ENCODE data around the gene LRCH4. TPM values are rescaled to one million over a fixed set of nuclear protein-coding genes. Genes with fewer than 3 reads are reported as not detected.
A peak's percentile ranks its signal among the peaks of the same experiment; 100 is the strongest.

LRCH4 gene, protein sequence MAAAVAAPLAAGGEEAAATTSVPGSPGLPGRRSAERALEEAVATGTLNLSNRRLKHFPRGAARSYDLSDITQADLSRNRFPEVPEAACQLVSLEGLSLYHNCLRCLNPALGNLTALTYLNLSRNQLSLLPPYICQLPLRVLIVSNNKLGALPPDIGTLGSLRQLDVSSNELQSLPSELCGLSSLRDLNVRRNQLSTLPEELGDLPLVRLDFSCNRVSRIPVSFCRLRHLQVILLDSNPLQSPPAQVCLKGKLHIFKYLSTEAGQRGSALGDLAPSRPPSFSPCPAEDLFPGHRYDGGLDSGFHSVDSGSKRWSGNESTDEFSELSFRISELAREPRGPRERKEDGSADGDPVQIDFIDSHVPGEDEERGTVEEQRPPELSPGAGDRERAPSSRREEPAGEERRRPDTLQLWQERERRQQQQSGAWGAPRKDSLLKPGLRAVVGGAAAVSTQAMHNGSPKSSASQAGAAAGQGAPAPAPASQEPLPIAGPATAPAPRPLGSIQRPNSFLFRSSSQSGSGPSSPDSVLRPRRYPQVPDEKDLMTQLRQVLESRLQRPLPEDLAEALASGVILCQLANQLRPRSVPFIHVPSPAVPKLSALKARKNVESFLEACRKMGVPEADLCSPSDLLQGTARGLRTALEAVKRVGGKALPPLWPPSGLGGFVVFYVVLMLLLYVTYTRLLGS
- 7.3 and 9.6 TPM in 2 replicates for total RNA-seq

DNA sequence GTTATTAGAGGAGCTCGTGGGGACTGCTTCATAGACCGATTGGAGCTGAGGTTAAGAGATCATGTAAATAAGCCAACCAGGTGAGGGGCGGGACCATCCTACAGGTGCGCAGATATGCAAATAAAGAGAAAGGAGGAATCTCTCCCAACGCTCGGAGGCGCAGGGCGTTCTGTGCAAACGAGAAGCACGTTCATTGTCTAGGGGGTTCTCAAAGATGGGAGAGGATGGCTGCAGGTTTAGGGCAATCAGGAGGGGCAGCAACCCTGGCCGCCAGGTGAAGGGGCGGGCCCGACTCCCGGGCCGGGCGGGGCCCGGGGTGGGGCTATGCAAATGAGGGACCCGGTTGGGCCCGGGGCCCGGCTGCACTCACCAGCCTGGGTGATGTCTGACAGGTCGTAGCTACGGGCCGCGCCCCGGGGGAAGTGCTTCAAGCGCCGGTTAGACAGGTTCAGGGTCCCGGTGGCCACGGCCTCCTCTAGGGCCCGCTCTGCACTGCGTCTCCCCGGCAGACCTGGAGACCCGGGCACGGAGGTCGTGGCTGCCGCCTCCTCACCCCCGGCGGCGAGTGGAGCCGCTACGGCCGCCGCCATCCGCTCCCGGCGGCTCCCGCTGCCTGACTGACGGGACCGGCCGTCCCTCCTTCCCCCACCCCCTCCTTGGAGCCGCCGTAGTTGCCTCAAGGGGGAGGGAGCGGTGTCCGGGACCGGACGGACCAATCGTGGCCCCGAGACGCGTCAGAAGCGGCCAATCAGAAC is at the start of gene LRCH4:
LRCH4 (minus strand) TSS at position 619 of the 755 bp plus-strand sequence; CDS start at position 590, 29 bp downstream.
- no peak for DNase-seq (ENCODE audit: low read depth, low spot score)

DNA sequence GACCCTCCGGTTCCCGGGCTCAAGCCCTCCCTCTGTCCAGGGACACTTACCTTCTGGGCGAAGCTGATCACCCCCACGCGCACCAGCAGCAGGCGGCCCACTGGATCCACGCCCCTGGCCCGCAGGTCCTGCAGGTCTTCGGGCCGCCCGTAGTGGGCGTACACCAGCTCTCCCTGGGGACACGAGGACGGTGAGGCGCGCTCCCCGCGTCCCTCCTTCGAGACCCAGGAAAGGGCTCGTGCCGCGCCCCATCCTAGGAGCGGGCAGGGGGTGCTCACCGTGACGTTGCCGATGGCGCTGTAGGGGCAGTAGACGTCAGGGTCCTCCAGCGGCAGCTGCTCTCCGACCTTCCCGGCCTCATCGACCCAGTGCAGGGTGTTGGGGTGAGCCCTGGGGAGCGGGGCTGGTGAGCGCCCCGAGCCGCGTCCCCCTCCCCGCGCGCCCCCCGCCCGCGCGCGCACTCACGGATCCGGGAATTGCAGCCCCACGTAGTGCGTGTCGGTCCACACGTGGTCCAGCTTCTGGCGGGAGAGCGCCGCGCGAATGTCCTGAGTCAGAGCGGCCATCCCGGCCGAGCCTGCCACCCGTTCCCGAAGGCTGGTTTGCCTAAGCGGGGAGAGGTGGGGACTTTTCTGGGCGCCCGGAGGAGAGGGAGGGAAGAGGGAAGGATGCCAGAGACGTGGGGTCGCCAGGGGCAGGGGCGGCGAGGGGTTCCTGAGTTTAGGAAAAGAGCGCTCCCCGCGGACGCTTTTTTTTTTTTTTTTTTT is 47.2 kb upstream of the LRCH4 start:
- DNase-seq (ENCODE audit: low read depth, low spot score), result no peak

DNA sequence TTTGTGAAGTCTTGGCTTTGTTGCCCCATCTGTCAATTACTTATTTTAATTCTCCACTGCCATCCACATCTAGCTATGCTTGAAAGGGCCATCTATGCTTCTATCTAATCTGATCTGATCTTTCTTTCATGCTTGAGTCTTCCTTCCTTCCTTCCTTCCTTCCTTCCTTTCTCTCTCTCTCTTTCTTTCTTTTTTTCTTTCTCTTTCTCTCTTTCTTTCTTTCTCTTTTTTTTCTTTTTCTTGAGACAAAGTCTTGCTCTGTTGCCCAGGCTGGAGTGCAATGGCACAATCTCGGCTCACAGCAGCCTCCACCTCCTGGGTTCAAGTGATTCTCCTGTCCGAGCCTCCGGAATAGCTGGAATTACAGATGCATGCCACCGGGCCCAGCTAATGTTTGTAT is 44.1 kb upstream of the LRCH4 start:
- no peak for DNase-seq (ENCODE audit: low read depth, low spot score)

DNA sequence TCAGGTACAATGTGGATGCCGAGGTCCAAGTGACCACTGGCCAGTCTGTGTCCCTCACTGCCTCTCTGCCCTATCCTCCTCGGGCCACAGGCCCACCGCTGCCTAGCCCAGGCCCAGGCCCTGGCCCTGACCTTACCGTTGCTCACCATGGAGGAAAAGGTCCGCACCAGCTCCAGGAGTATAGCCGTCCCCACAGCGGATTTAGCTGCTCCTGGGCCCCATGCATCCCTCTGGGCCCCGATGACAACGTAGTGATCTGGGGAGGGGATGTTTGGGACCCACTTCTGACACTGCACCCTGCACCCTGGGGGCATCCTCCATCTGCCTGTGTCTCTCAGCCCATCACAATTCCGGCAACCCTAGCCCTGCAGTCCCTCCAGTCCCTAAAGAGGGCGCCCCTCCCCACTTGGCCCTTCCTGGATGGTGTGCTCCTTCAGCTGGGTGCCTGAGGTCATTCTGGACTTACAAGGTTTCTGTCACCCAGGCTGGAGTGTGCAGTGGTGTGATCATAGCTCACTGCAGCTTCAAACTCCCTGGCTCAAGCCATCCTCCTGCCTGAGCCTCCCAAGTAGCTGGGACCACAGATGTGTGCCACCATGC is 43.3 kb upstream of the LRCH4 start:
- no peak for DNase-seq (ENCODE audit: low read depth, low spot score)

DNA sequence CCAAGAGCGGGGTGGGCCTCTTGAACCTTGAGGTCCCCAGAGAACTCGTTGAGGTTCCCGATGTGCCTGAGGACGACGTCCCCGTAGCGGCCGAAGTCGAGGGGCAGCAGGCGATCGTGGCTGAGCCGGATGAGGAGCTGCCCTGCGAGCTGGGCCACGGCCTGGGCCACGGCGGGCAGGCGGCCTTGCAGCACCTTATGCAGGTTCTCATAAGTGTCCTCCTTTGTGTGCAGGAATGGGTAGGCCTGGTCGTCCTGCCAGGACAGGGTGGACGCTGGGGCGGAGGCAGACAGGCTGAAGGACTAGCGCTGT is 41.3 kb upstream of the LRCH4 start:
- DNase-seq (ENCODE audit: low read depth, low spot score), result no peak

DNA sequence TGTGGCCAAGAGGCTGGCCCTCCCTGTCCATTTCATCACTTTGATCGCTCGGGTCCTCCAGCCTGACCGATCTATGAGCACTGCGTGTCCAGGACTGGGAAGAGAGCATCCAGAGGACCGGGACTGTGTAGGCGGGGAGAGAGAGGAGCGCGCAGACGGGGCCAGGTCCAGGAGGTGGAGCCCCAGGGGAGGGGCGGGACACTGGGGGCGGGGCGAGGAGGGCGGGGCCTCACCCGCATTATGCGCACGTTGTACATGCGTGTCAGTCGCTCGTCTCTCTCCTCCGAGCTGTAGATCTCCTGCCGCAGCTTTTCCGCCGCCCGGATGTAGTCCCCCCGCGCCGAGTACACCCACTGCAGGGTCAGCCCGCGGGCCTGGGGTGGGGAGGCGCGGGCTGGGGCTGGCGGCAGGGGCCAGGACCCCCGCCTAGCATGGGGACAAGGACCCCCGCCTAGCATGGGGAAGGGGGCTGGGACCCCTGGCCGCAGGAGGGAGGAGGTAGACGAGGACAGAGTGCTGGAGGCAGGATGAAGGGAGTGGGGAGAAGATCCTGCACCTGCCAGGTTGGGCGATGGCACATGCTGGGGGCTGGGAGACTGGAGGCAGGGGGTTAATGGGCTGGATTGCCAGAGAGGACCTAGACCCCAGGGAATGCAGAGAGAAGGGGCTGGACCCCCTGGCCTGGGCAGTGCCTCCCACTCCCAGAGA is 40.8 kb upstream of the LRCH4 start:
- peak; percentile 44 for DNase-seq (ENCODE audit: low read depth, low spot score)

DNA sequence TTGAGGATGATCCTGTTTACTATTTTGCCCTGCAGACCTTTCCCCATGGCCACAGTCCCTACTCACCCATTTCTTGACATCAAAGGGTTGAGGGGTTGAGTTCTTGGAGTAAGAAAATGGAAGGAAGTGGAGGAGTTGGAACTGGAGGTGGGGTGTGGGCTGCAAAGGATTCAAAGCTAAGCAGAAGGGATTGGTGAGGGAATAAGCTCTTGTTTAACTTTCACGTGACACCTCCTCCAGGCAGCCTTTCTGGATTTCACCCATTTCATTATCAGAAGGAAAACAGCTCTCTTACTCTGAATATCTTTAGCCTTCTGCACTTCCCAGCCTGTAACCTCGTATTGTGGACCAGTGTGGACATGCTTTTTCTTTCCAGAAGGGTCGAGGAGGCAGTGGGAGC is 40.1 kb upstream of the LRCH4 start:
- DNase-seq (ENCODE audit: low read depth, low spot score), result no peak

DNA sequence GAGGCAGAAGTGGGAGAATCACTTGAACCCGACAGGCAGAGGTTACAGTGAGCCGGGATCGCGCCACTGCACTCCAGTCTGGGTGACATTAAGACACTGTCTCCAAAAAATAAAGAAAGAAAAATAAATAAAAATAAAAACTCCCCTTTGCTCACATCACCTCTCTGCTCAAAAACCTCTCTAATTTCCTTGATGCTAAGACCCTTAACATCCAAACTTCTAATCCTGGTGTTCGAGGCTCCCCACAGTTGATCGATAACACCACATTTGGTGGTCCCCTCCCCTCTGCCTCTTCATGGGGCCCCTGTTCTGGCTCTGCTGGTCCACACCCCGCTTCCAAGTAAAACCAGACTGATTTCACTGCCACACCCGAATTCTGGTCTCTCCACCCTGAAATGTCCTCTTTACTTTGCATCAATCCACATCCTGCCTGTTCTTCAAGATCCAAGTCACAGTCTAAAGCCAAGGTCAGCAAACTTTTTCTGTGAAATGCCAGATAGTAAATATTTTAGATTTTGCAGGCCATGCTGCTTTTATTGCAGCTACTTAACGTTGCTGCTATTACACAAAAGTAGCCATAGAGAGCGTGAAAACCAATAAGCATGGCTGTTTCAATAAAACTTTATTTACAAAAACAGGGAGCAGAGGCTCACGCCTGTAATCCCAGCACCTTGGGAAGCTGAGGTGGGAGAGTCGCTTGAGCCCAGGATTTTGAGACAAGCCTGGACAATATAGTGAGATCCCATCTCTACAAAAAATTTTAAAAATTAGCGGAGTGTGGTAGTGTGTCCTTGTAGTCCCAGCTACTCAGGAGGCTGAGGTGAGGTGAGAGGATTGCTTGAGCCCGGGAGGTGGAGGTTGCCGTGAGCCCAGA is 38.3 kb upstream of the LRCH4 start:
- DNase-seq (ENCODE audit: low read depth, low spot score), result no peak

DNA sequence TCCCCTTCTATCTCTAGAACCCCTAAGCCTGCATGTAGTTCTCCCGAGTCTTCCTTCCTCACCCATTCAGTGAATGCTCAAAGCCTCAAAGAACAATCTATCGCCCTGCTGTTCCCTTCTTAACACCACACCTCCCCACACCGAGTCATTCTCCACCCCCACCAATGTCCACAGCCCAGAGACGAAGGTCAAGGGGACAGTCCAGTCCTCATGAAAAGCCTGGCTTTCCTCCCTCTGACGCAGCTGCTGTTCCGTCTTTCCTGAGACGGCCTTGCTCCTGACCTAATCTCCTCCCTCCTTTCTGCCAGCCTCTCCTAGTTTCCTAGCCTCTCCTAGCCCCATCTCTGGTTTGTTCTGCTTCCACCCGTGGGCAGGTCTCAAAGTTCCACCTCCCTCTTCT is 35.6 kb upstream of the LRCH4 start:
- no peak for DNase-seq (ENCODE audit: low read depth, low spot score)

DNA sequence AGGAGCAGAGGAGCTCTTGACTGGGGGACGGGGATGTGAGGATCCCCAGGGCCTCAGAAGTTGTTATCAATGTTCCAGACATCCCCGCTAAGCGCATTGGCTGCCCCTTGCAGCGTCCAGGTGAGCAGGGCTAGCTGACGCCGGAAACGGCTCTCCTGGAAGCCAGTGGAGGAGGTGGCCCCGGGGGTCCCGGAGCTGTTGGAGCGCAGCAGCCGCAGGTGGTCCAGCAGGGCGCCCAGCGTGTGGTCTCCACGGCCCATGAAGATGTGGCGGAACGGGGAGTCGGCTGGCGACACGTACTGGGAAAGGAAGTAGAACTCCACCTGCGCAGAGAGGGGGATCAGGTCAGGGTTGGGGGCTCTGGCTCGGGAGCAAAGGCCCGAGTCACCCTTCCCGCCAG is 34.9 kb upstream of the LRCH4 start:
- no peak for DNase-seq (ENCODE audit: low read depth, low spot score)

DNA sequence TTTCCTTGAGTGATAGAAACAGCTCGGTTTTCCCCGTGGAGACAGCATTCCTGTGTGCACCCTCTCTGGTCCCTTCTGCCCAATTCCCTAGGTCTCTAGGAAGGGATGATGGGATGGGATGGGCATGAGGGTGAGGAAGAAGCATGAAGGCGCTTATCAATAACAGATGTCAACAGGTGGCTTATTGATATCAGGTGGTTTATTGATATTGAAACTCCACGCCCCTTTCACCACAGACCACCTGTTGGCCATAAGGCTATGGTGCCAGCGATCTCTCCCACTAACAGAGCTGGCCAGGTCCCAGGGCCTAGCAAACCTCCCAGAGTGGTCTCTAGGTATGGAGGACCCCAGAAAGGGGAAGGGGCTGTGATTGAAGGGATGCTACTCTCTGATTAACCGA is 34.3 kb upstream of the LRCH4 start:
- DNase-seq (ENCODE audit: low read depth, low spot score), result no peak

DNA sequence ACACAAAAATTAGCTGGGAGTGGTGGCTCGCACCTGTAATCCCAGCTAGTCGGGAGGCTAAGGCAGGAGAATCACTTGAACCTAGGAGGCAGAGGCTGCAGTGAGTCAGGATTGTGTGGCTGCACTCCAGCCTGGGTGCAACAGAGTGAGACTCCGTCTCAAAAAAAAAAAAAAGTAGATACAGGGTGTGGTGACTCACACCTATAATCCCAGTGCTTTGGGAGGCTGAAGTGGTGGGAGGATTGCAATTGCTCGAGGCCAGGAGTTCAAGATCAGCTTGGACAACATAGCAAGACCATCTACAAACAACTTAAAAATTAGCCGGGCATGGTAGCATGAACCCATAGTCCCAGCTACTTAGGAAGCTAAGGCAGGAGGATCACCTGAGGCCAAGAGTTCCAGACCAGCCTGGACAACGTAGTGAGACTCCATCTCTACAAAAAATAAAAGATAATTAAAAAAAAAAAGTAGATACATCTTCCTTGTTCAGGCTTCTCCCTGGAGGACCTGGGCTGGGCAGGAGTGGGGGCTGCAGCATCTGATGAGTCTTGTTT is 28.5 kb upstream of the LRCH4 start:
- no peak for DNase-seq (ENCODE audit: low read depth, low spot score)

DNA sequence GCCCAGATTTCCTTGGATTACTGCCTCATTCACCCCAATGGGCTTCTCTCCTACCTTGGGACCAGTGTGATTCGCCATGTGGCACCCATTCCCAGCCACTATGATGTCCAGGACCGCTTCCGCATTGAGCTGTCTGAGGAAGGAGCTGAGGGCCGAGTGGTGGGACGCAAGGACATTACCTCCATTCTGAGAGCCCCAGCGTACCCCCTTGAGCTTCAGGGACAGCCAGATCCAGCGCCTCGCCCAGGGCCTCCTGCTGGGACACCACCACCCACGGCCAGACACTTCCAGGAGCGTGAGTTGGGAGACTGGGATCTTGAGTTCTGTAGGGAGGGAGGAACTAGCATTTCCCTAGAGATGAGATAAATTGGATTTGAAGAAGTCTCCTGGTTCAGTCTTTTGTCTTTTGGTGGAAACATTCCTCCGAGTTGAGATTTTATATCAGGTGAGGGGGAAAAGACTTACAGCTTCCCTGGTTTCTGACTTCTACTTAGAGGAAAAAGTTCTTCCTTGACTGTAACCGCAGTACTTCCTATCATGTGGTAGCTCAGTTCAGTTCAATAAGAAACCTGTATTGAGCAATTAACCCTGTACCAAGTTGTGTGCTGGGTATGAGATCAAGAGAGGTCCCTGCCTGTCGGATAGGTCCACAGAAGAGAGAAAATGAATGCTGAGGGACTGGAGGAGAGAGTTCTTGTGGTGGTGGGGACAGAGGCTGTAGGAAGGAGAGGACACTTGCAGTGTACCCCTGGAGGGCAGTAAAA is 27.7 kb upstream of the LRCH4 start:
- no peak for DNase-seq (ENCODE audit: low read depth, low spot score)

DNA sequence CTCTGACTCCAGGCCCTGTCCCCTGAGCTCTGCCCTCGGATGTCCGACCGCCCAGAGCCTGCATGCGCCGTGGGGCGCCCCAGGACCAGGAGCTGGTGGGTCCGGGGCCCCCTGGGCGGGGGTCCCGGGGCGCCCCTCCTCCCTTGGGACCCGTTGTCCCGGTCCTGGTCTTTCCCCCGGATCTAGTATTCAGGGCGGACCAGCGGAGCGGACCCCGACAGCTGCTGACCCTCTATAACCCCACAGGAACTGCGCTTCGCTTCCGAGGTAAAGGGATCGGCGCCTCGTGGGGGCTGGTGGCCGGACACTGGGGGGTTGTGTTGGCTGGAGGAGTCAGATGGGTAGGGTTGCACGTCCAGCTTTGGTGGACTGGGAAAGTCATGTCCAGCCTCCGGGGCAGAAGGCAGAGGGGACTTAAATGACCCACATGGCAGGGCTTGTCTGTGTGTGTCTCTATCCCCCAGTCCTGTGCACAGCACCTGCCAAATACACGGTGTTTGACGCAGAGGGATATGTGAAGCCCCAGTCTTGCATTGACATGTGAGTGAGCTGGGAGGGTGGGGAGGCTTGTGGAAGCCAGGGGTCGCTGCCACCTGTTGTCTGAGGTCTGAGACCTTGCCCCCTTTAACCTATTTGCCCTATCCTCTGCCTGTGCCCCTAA is 26.9 kb upstream of the LRCH4 start:
- DNase-seq (ENCODE audit: low read depth, low spot score), result no peak

DNA sequence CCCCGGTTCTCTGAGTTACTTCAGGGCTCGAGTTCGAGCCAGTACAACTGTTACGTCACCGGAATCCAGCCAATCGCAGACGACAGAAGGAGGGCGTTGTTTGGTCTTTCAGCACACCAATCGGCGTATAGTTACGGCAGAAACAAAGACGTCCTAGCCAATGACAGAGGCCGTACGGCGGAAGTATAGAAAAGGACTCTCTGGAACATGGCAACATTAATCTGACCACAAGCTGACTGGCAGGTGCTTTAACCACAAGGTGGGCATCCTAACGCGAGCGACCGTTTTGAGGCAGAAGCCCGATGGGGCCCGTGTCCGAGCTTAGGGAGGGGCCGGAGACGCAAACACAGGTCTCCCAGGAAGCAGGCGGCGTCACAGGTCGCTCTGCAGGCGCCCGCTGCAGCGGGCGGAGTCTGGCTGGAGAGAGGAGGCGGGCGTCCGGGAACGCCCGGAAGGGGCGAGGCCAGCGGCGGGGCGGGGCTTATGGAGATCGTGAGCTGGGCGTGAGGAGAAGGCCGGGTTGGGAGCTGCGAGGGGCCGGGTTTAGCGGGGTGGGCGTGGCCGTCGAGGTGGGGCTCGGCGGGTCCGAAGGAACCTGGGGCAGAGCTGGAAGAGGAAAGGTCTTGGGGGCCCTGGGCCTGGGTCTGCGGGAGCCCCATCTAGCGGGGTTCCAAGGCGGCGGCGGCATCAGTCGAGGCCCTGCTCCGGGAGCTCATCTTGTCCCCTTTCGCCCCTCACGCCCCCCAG is 26.2 kb upstream of the LRCH4 start, which contains the start of gene MOSPD3:
MOSPD3 (plus strand) TSS at position 558 of the 747 bp plus-strand sequence. CDS start 252 bp downstream, outside the sequence.
- peak; percentile 99 for DNase-seq (ENCODE audit: low read depth, low spot score)

DNA sequence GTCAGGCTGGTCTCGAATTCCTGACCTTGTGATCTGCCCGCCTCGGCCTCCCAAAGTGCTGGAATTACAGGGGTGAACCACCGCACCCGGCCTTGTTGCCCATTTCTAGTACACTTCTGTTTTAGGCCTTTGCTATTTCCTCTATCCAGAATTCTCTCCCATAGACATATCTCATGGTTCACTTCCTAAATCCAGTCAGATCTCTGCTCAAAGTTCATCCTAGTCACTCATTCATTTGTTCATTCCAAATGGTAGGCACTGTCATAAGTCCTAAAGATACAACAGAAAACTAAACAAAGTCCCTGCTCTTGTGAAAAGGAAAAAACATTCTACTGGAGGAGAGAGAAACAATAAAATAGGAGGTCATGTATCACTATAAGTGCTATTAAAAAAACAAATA is 24.0 kb upstream of the LRCH4 start:
- DNase-seq (ENCODE audit: low read depth, low spot score), result no peak

DNA sequence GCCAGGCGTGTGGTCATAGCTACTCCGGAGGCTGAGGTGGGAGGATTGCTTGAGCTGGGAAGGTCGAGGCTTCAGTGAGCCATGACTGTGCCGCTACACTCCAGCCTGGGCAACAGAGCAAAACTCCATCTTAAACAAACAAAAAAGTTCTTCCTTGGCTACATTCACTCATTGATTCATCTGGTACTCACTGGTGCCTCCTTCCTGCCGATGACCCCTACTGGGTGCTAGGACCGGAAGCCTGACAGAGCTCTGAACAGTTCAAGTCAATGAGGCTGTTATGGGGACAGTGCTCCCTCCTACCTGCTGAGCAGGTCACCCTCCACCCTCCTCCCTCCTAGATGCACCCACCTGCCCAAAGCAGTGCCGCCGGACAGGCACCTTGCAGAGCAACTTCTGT is 21.2 kb upstream of the LRCH4 start:
- DNase-seq (ENCODE audit: low read depth, low spot score), result no peak

All from pulmonary artery endothelial cell (primary cell).